B cell (primary cell): ENCODE results near the gene PIK3AP1.

Experiments
- EZH2 ChIP-seq: IDR thresholded peaks from 2 replicates; pipeline ENCODE4 v1.6.1; 2012; ENCODE audit warnings: borderline replicate concordance, low read depth, mild to moderate bottlenecking, moderate library complexity, low read length; ENCODE audit not compliant: insufficient read depth, poor library complexity, severe bottlenecking
- TF ChIP-seq, protein P1 (sequence below): fragments of 200-600 bp; IDR thresholded peaks from one replicate; pipeline ENCODE4 v1.8.0; 2022; ENCODE audit warnings: antibody characterized with exemption, mild to moderate bottlenecking

DNA sequence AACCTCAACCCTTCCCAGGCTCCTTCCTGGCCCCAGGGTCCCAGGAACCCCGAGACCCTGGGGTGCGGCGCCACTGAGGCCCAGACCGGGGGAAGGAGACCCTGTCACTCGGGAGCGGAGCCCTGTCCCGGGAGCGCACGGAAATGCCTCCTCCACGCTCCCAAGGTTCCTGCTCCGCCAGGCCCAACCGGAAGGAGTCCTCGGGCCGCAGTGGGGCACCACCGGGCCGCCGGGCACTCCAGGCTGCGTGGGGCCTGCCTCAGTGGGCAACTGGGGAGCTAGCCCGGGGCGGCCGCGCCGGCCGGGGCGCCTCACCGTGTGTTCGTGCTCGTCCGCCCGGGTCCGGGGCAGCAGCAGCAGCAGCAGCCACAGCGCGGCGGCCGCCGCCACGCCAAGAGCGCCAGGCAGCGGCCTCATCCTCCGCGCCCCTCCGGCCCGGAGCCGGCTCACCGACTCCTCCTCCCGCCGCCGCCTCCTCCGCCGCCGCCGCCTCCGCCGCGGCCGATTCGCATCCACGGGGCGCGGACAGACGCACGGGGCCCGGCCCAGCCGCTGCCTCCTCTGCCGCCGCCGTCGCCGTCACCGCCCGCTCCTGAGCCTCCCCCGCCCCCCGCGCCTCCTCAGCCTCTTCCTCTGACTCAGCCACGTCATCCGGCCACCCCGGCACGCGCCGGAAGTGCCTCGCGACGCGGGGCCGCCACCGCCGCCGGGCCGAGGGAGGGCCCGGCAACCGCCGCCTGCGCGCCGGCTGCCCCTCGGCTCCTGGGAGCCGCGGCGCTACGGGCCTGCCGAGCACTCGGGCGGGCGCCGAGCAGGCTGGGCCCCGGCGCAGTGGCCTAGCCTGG, 133.7 kb downstream of the PIK3AP1 start, which contains the start of gene TM9SF3:
- TF ChIP-seq, protein P1, sequence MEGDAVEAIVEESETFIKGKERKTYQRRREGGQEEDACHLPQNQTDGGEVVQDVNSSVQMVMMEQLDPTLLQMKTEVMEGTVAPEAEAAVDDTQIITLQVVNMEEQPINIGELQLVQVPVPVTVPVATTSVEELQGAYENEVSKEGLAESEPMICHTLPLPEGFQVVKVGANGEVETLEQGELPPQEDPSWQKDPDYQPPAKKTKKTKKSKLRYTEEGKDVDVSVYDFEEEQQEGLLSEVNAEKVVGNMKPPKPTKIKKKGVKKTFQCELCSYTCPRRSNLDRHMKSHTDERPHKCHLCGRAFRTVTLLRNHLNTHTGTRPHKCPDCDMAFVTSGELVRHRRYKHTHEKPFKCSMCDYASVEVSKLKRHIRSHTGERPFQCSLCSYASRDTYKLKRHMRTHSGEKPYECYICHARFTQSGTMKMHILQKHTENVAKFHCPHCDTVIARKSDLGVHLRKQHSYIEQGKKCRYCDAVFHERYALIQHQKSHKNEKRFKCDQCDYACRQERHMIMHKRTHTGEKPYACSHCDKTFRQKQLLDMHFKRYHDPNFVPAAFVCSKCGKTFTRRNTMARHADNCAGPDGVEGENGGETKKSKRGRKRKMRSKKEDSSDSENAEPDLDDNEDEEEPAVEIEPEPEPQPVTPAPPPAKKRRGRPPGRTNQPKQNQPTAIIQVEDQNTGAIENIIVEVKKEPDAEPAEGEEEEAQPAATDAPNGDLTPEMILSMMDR = no peak
- no peak for TF ChIP-seq EZH2
